OCI-M2 (cell line): ENCODE results near the gene SLC35F2.

Experiments used
- DNase-seq: peaks from one replicate; lab custom pipeline; 2025; ENCODE audit not compliant: unreplicated experiment; lab: John Stamatoyannopoulos, UW

SLC35F2 gene

GRCh38 chr11:107741044-107741823 is 117.4 kb downstream of the SLC35F2 start:
- DNase-seq, result no peak
